Measurements from ENCODE around the gene KIAA1217. TPM values are rescaled to one million over a fixed set of nuclear protein-coding genes. Genes with fewer than 3 reads are reported as not detected.

The KIAA1217 gene
- total and polyA plus RNA-seq, 12 donors: 10.8 to 73.7 (median 40.8) TPM

DNA sequence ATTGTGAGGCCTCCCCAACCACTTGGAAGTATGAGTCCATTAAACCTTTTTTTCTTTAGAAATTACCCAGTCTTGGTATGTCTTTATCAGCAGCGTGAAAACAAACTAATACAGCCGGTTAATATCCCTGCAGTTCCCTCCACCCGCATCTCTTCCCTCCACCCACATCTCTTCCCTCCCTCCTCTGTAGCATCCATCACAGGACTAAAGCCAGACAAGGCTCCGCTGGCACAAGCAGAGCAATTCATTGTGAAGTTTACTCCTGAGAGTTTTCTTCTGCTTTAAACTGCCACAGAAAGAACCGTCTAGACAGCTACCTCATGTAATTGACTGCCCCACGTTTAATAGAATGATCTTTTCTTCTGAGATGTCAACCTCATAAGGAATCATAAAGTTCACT lies 131.5 kb downstream of the KIAA1217 start:
- intact Hi-C loops (cut with DNase I): no loop called here
- H3K4me1 ChIP-seq (replicated peaks in 1 of 2): peaks cover 0 to 32% of the 10 kb centered on the region in 2 donors
- peak overlapping the region in 2 of 5 donors; percentile 14 to 29 for H3K27ac ChIP-seq
- TF ChIP-seq POLR2A (IDR thresholded peaks at IDR 0.05): no peak
- TF ChIP-seq, protein P1, sequence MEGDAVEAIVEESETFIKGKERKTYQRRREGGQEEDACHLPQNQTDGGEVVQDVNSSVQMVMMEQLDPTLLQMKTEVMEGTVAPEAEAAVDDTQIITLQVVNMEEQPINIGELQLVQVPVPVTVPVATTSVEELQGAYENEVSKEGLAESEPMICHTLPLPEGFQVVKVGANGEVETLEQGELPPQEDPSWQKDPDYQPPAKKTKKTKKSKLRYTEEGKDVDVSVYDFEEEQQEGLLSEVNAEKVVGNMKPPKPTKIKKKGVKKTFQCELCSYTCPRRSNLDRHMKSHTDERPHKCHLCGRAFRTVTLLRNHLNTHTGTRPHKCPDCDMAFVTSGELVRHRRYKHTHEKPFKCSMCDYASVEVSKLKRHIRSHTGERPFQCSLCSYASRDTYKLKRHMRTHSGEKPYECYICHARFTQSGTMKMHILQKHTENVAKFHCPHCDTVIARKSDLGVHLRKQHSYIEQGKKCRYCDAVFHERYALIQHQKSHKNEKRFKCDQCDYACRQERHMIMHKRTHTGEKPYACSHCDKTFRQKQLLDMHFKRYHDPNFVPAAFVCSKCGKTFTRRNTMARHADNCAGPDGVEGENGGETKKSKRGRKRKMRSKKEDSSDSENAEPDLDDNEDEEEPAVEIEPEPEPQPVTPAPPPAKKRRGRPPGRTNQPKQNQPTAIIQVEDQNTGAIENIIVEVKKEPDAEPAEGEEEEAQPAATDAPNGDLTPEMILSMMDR (IDR thresholded peaks at IDR 0.05): no peak
- H3K36me3 ChIP-seq (replicated peaks in 1 of 2): no peaks in the 10 kb centered on the region
- no peak for DNase-seq
- 71 to 76% (median 74%) methylated on average over 6 of the region's 6 CpGs for WGBS, 4 donors
- no peak overlapping the region for H3K4me3 ChIP-seq
- H3K27me3 ChIP-seq: no peaks in the 10 kb centered on the region
- H3K9me3 ChIP-seq (replicated peaks in 1 of 3): no peaks in the 10 kb centered on the region

DNA sequence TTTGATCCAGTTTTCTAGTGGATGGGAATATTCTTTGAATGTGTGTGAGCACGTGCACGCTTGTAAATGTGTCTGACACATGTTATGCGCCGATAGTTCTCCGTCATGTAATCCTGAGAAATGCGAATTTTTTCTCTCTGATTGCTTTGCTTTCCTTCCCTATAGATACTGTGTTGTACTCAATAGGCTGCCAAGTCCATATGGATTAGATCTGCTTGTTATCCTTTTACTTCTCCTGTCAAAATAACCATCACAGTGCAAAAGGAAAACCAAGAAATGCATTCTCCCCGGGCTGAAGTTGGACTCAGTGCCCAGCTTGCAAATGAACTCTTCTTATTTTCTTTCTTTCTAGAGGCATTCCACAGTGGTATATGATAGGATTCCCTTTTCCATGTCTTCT lies 131.9 kb downstream of the KIAA1217 start:
- Histone ChIP-seq H3K27me3 (no peaks in the 10 kb centered on the region), H3K9me3 (replicated peaks in 1 of 3) (no peaks in the 10 kb centered on the region), H3K36me3 (replicated peaks in 1 of 2) (no peaks in the 10 kb centered on the region), H3K27ac (peak overlapping the region in 2 of 5 donors; percentile 14 to 29), H3K4me3 (no peak overlapping the region), H3K4me1 (replicated peaks in 1 of 2) (peaks cover 0 to 32% of the 10 kb centered on the region in 2 donors)
- TF ChIP-seq POLR2A (IDR thresholded peaks at IDR 0.05): no peak
- TF ChIP-seq, protein P1 (IDR thresholded peaks at IDR 0.05): no peak
- intact Hi-C loops (cut with DNase I): no loop called here
- no peak for DNase-seq
- 79 to 88% (median 88%) methylated on average over 7 of the region's 7 CpGs for WGBS, 4 donors

DNA sequence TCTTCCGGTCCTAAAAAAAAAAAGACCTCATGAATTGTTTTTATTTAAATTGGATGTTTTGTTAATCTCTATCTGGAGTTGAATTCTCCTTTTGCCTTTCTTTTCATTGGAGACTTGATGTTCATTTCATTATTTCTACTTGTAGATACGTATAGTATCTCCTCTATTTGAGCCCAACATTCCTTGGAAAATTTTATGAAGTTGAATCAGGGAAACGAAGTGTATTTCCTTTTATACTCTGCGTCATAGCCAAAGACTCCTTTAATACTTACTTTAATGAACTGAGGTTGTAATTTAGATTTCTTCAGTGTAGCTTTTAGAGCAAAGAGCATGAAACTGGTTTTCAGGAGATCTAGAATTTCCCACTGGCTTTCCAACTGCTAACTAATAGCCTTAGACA lies 132.4 kb downstream of the KIAA1217 start:
- TF ChIP-seq POLR2A (IDR thresholded peaks at IDR 0.05): no peak
- TF ChIP-seq, protein P1 (IDR thresholded peaks at IDR 0.05): no peak
- H3K27ac ChIP-seq: peak overlapping the region in 1 of 5 donors; percentile 29
- H3K36me3 ChIP-seq (replicated peaks in 1 of 2): no peaks in the 10 kb centered on the region
- no peaks in the 10 kb centered on the region for H3K9me3 ChIP-seq (replicated peaks in 1 of 3)
- intact Hi-C loops (cut with DNase I): no loop called here
- DNase-seq: no peak
- 69 to 77% (median 73%) methylated on average over 4 of the region's 4 CpGs for WGBS, 4 donors
- no peak overlapping the region for H3K4me3 ChIP-seq
- no peaks in the 10 kb centered on the region for H3K27me3 ChIP-seq
- H3K4me1 ChIP-seq (replicated peaks in 1 of 2): peaks cover 0 to 32% of the 10 kb centered on the region in 2 donors

DNA sequence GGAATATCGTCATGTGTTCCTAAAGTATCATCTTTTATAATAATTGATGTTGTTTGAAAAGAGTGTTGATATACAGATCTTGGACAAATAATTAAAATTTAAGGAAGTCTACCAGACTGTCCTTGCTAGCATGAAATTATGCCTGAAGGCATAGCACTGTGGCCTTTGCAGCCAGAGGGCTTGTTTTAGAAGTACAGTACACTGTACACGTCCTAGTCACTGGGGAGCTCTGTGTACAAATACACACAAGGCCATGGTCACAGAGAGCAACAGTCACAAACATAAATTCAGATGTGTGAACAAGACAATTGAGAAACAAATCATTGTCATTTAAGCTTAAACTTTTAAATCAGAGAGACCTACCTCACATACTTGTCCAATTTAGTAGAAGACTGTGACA lies 133.0 kb downstream of the KIAA1217 start:
- Histone ChIP-seq H3K27ac (peak overlapping the region in 1 of 5 donors; percentile 43), H3K4me3 (no peak overlapping the region), H3K27me3 (no peaks in the 10 kb centered on the region), H3K36me3 (replicated peaks in 1 of 2) (no peaks in the 10 kb centered on the region), H3K4me1 (replicated peaks in 1 of 2) (peaks cover 0 to 32% of the 10 kb centered on the region in 2 donors), H3K9me3 (replicated peaks in 1 of 3) (no peaks in the 10 kb centered on the region)
- DNase-seq: no peak
- WGBS, 4 donors: 30 to 54% (median 45%) methylated on average over 2 of the region's 2 CpGs
- TF ChIP-seq POLR2A (IDR thresholded peaks at IDR 0.05): no peak
- TF ChIP-seq, protein P1 (IDR thresholded peaks at IDR 0.05): no peak
- intact Hi-C loops (cut with DNase I): no loop called here

Measured in adrenal gland (tissue), 12 donors.